Fibroblast of lung (primary cell): Measurements from ENCODE around the gene KTN1.

Source experiments
- CTCF ChIP-seq, 2 donors: IDR thresholded peaks in 1 of 2; conservative IDR thresholded peaks in 1 of 2; 1 replicate in 1 of 2; 2 replicates in 1 of 2; pipeline ENCODE4 v1.5.1; 2011 to 2012; ENCODE audit warnings: low read length in 2 of 2, control low read depth in 1 of 2, inconsistent platforms in 1 of 2, low read depth in 1 of 2, mild to moderate bottlenecking in 1 of 2
- EZH2 ChIP-seq: IDR thresholded peaks from 2 replicates; pipeline ENCODE4 v1.5.1; 2012; ENCODE audit warnings: low read length, control low read depth, mild to moderate bottlenecking; ENCODE audit errors: missing control alignments

DNA sequence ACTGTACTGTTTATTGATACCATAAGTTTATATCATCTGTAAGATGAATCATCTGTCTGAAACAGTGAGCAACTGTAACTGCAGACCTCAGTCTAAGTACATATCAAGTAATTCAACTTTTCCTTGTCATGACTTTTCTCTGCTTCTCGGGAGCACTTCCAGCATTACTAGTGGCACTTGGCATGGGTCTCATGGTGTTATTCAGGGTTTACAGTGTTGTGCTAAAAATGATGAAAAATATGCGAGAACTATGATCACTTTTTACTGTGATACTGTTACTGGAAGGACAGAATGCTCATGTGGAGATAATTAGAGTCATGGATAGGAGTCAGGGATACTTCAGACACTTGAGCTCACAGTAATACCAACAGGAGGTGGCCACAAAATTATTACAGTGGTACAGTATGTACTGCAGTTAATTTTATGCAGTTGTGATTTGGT is 8.3 kb downstream of the KTN1 start:
- TF ChIP-seq CTCF (conservative IDR thresholded peaks at IDR 0.05 in 1 of 2, IDR thresholded peaks at IDR 0.05 in 1 of 2; ENCODE audit: low read depth in 1 of 2, low read length in 2 of 2) = no peak
- no peak for TF ChIP-seq EZH2
